CMK (cell line): Measurements from ENCODE around the gene GAPDH.
"Not testable (repeated sequence)": the region's sequence is repeated elsewhere in the genome, so short reads cannot be mapped to it uniquely, and the experiment has no call there.

Source experiments
- DNase-seq: peaks from one replicate; pipeline ENCODE4 v3.0.0-alpha.2; 2010; ENCODE audit warnings: low read depth

The GAPDH gene

DNA sequence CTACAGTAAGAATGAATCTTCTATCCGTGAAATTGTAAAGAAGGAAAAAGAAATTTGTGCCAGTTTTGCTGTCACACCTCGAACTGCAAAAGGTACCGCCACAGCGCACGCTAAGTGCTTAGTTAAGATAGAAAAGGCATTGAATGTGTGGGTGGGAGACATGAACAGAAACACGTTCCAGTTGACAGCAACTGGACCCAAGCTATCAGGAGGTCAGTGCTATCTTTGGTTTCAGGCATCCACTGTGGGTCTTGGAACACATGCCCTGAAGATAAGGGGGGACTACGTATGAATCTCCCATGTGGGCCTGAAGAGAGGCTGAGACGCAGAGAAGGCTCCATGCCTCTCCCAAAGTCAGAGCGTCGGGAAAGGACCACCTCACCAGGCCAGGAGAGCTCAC, 11.7 kb downstream of the GAPDH start:
- DNase-seq: no peak

DNA sequence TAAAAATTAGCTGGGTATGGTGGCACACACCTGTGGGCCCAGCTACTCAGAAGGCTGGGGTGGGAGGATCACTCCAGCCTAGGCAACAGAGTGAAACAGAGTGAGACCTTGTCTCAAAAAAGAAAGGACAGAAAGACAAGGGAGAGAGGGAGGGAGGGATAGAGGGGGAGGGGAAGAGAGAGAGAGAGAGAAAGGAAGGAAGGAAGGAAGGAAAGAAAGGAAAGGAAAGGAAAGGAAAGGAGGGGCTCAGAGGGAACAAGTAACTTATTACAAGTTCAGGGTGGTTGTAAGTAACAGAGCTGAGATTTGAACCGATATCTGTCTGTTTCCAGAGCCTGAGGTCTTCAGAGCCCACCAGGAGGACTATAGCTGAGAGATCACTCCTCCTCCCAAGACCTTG, 13.2 kb downstream of the GAPDH start:
- no peak for DNase-seq

DNA sequence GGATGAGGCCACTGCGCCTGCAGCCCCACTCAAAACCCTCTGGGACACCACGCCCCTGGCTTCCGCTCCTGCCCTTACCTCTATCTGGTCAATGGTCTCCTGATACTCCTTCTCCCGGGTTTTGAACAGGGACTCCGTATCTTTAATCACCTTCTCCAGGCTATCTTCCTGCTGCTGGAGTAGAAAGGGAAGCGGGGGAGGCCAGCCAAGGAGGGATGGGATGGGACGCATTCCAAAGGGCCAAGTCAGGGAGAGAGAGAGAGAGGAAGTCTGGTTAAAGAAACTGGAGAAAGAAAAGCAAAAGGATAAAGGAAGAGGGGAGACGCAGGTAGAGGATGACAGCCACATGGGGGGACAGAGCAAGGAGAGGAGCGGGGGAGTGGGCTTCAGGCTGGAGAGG, 13.7 kb downstream of the GAPDH start:
- DNase-seq: no peak

DNA sequence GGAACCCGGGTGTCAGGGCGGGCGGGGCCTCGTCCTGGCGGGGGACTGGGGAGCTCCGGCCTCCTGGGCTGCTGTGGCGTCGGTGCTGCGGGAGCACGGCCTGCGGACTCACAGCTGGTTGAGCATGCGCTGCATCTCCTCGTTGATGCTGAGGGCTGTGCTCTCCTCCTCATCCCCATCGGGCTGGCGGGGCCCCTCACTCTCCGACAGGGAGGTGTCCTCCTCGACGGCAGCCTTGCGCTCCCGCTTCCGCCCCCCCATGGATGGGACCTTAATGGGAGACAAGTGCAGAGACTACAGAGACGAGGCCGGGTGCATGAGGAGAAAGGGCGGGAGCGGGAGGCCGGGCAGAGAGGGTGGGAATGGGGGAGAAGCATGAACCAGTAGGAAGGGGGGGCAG, 14.2 kb downstream of the GAPDH start:
- DNase-seq: no peak

DNA sequence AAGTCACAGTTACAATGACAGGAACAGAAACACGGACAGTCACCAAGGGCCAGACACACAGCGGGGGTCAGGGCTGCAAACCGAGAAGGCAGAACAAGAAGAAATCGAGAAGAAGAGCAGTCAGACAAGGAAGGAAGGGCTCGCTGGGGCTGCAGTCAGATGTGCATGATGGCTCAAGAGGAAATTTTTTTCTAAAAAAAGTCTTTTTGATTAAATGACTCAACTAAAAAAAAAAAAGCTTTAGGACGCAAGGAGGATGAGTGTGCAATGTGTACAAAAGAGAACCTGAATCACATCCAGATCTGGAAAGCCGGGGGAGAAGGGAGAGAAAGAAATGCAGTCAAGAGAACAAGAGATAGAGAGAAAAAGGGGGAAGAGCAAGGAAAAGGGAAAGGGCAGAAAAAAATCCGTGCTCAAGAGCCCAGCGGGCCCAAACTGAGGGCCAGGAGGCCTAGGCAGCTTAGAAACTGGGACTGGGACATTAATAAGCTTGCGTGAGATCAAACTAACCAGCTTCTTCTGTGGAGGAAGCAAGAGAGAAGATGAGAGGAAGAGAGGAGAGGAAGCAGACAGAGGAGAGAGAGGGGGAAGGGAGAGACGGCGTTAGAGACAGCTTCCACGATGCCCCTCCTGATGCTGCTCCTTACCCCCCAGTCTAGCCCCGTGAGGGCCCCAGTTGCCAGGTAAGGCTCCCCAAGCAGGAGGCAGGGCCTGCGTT, 14.8 kb downstream of the GAPDH start:
- DNase-seq: no peak

DNA sequence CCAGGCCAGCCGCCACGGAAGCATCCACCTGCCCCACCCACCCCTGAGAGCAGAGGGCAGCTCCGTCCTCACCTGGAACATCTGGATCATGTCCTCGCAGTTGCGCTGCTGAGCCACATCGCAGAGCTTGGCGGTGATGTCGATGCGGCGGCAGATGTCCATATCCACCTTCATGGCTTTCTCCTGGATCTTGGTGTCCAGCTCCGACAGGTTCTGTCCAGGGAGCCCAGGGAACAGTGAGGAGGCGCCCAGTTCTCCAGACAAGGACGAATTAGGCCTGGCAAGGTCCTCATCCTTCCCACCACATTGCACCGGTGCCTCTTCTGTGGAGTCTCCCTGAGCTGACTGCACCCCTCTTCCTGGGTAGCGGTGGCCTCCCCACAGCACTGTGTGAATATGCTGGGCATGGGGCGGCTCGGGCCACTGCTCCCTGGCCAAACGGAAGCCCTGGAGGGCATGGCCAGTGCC, 15.4 kb downstream of the GAPDH start:
- no peak for DNase-seq

DNA sequence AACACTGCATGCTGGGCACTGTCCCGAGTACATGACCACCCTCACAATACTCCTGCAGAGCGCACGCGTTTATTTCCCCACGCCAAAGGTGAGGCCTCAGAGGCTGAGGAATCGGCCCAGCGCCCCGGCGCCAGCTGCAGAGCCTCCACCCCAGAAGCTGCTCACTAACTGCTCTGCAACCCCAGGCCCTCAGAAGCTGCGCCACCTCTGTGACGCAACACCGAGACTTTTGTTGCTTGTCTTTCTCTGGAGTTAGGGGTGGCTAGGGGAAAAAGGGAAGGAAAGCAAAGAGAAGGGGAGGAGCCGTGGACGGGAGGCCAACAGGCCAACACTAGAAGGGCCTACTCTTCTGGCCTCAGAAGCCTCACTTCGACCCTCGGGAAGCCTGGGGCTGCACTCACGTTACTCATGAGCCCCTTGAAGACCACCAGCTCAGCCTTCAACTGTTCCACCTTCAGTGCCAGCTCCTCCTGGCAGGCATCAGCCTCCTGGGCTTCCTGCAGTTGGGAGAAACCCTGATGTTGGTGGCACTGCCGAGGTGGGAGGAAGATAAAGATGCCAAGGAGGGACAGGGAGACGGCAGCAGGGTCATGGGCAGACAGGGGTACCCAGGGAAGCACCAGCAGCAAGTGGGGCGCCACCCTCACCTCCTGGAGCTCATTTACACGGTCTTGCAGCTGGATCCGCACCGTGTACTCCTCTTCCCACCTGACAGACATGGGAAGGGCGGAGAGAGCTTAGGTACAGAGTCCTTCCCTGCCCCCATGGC, 16.2 kb downstream of the GAPDH start:
- no peak for DNase-seq

DNA sequence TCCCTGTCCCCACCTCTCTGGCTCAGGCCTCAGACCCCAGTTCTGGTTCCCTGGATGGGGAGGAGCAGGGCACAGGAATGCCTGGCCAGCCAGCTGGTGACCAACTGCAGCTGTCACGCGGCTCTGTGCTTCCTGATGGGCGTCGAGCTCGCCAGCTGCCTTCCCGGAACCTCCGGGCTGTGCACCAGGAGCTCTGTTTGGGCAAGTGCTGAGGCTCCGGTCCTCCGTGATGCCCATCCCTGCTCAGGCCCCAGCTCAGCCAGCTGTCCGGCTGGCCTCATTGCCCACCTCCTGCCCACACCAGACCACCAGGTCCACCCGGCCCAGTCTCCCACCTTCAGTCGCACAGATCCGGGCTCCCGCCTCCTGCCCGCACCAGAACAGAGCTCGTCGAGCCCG, 16.7 kb downstream of the GAPDH start:
- no peak for DNase-seq

DNA sequence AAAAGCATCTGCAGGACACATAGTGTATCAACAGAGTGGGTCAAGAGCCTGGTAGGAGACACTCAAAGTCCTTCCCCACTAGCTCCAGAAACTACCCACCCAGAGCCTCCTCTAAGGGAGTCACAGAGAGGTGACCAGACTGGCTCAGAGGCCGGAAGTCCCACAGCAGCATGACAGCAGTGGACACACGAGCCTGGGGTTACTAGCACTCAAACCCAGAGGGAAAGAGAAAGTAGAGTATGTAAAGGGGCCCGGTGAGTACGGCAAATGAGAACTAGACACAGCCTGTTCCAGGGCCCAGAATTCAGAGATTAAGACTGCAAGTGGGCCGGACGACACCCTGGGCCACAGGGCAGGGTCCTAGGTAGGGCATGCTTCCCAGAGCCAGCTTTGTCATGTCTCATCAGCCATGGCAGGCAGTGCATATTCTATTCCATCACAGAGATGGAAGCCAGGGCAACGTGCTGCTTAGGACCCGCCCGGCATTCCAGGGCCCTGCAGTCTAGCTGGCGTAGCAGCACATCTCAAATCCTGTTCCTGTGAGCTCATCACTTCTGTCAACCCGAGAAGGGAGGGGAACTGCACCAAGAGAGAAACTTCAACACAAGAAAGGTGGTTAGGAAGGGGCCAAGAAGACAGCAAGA, 17.3 kb downstream of the GAPDH start:
- no peak for DNase-seq

DNA sequence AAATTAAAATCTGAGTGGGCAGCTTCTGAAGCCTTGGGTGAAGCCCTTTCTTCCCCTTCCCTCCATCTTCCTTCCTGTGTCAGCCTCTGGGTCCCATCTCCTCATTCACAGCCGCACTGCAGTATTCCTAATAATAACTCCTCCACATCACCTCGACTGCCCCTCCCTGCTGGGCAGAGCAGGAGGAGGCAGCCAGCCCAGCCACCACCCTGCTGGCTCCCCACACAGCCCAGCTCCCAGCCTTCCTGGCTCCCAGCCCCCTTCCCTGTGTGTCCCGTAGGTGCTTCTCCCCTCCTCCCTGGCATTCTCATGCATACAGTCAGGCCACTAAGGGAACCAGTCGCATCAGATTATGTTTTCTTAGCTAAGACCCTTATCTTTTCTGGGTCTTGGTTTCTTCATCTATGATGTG, 17.8 kb downstream of the GAPDH start:
- DNase-seq: no peak

DNA sequence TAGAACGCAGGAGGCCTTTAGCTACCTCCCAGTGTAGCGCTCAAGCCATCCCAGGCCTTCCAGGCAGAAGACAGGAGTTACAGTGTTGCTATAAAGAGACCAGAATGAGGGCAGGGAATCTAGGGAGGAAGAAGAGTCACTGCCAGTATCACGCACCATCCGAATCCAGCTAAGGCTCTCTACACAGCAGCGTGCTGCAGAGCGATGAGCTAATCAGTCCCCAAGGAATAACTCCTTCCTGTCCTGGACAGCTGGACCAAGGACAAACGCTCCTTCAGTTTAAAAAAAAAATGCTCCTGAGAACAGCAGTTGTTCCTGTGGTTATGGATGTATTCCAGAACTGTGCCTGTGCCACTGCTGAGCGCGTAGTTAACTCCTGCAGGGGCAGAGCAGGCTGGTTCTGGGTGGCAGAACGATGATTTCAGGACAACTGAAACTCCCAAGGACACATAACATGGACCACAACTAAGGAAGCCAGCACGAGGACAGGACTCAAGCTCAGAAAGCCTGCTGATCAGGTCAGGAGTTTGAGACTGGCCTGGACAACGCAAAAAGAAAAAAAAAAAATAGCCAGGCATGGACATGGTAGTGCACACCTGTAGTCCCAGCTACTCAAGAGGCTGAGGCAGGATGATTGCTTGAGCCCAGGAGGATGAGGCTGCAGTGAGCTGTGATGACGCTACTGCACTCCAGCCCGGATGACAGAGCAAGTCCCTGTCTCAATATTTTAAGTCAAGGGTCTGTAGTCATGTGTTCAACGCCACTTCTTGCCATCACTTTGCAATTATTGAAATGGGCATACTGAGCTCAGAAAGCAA, 18.9 kb downstream of the GAPDH start:
- no peak for DNase-seq

DNA sequence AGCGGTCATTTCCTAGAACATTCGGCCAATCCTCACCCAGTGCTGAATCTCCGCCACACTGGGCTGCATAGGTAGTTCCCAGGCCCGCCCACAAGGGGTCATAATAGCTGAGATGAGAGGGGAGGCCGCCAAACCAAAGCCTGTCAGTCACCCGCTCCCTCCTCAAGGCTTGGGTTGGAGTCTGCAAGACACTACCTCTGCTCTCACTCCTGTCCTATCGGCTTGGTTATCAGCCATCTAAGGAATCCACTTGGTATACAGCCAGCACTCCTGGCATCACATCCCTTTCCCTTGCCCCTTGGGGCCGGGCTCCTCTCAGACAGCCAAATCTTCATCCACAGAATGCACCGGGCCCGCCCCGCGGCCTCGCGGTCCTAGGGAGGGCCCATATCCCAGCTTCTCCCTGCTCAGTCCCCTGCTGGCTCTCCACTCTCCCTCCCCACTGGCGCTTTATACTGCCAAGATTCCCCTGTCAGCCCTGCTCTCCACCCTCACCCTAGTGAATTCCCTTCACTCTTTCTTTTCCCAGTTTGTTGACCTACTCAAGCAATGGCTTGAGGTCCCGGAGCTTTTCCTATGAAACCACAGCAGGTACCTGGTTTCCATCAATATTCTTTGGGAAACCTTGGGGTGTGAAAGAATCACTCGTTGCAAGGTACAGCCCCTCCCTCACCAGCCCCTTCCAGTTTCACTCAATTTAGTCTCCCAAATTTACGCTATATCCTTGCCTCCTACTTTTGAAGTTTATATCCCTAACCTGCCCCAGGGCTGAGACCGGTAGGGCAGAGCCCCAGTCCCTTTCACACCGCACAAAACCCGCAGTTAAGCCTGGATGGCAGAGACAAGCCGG, 20.1 kb downstream of the GAPDH start:
- DNase-seq: peak; percentile 51

DNA sequence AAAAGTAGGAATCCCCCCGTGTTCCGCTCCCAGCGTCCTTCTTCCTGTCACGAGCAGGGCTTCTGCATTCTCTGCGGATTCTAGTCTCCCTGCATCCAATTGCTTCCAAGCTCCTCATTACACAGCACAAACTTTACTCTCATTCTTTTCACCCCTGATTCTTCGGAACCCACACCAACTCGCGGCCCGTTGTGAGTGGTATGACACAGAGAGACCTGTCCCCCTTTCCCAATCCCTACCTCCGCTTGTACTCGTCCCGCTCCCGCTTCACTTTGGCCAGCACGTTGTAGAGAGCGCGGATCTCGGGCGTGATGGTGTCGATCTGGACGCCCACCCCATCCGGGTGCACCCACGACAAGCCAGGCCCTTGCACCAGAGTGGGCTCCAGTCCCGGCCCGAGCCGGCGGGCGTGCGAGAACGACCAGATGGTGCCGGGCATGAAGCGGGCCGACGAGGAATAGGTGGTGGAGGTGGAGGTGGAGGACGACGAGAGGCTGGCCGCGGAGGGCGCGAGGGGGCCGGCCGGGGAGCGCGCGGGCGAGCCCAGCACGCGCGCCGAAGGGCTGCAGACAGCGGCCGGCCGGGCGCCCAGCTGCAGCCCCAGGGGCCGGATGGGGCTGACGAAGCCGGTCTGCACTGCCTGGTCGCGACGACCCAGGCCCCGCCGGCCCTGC, 20.8 kb downstream of the GAPDH start:
- no peak for DNase-seq

DNA sequence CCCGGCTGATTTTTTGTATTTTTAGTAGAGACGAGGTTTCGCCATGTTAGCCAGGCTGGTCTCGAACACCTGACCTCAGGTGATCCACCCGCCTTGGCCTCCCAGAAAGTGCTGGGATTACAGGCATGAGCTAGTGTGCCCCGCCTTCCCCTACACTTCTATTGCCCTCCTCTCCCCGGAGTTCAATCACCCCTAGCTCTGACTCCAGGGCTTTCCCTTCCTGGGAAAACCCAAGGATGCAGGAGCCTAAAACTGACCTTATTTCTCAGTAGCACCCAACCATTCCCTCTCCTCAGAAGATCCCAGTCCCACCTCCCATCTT, 22.1 kb downstream of the GAPDH start:
- not testable (repeated sequence) for DNase-seq

DNA sequence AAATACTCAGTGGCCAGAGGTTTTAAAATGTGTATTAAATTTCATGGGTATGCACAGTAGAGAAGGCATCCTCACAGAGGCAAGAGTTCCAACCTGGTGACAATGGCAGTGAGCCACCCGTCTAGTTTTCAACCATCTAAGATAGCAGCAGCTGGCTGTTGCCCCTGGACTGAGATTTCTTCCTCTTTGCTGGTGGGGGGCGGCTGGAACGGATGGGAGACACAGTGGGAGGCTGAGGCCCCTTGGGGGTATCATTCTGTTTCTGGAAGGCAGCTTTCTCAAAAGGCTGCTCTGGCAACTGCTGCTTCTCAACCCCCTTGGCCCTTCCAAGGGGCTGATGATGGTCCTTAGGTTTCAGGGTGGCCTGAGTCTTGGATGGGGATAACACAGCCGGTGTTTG, 22.5 kb downstream of the GAPDH start:
- no peak for DNase-seq

DNA sequence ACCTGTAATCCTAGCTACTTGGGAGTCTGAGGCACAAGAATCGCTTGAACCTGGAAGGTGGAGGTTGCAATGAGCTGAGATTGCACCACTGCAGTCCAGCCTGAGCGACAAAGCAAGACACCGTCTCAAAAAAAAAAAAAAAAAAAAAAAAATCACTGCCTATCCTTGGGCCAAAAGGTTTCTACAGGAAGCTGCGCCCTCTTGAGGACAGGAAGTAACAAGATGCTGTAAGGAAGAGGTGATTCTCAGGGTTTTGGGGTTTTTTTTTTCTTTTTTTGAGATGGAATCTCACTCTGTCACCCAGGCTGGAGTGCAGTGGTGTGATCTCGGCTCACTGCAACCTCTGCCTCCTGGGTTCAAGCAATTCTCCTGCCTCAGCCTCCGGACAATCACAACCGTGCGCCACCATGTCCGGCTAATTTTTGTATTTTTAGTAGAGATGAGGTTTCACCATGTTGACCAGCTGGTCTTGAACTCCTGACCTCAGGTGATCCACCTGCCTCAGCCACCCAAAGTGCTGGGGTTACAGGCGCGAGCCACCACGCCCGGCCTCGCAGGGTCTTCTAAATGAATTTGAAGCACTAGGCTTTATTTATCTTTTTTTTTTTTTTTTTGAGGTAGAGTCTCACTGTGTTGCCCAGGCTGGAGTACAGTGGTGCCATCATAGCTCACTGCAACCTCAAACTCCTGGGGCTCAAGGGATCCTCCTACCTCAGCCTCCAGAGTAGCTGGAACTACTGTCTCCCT, 23.9 kb downstream of the GAPDH start:
- DNase-seq: not testable (repeated sequence)

DNA sequence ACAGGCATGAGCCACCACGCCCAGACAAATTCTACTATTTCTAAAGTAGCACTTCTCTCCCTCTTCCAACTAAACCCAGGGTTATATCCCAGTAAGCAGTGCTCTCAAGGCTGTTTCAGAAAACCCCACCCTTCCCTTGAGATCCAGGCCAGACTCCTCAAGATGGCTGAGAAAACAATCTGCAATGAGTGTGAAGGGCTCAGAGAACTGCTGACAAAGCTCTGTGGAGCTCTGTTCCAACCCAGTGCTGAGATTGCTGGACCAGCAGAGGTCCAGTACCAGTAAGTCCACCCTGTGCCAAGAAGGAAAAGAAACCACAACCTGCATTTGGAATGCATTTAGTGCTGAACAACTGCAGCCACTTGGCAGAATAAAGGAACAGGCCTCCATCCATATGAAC, 25.2 kb downstream of the GAPDH start:
- DNase-seq: no peak

DNA sequence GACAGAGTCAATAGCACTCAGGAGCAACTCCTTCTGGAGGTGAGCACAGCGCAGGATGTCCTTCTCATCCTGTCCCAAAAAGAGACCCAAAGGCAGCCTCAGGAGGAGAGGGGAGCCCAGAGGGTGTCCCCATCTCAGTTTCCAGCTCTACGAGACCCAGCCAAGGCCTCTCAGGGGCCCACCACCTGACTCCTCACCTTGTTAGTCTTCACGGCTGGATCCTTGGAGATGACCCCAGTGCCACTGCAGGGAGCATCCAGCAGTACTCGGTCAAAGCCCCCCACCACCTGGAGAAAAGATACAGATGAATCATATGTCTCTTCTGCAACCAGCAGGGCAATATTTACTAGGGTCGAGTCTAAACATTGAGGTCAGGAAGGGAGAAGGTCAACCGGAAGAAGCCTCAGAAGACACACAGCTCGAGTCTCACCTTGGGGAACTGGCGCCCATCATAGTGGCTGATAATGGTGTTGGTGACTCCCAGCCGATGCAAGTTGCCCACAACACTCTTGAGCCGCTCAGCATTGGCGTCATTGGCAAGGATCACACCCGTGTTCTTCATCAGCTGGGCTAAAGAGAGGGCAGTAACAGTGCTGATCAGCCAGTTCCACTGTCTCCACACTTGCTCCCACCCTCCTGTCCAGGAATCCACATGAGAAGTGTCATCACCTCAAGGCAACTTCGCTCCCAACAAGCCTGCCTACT, 26.3 kb downstream of the GAPDH start:
- no peak for DNase-seq

DNA sequence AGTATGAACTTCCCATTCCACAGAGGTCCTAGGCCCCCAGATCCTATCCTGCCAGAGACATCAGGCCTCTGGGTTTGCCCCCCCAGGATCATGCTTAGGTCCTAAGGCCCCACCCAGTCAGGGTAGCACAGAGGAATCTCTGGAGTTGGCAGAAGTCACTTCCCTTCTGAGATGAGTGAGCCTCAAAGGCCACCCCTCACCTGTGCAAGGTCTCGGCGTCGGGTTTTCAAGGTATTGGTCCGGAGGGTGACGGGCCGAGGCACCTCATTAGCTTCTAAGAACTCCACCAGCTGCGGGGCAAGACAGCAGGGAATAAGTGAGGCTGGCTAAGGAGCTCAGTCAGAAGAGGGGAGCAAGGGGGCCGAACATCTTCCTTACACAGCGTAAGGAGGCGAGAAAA, 28.6 kb downstream of the GAPDH start:
- DNase-seq: no peak
